ENCODE data around the gene HOXA7. TPM values are rescaled to one million over a fixed set of nuclear protein-coding genes. Genes with fewer than 3 reads are reported as not detected.

The HOXA7 gene
- not detected in 2 replicates for total RNA-seq

DNA sequence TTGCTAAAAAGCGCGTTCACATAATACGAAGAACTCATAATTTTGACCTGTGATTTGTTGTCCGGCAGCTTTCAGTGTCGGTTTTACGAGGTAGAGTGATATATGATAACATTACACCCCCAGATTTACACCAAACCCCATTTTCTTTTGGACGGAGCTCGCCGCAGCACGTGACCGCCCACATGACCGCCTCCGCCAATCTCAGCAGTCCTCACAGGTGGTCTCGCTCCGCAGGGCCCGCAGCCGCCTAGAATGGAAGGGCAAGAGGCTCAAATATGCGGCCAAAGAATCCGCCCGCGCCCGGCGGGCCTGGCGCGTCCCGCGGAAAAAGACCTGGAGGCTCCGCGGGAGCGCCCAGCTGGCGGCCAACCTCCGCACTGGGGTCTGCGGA is at the start of gene HOXA7:
Gene HOXA7 (minus strand): TSS at position 168 of the 391 bp plus-strand sequence. CDS start 130 bp downstream, at position 38.

DNA sequence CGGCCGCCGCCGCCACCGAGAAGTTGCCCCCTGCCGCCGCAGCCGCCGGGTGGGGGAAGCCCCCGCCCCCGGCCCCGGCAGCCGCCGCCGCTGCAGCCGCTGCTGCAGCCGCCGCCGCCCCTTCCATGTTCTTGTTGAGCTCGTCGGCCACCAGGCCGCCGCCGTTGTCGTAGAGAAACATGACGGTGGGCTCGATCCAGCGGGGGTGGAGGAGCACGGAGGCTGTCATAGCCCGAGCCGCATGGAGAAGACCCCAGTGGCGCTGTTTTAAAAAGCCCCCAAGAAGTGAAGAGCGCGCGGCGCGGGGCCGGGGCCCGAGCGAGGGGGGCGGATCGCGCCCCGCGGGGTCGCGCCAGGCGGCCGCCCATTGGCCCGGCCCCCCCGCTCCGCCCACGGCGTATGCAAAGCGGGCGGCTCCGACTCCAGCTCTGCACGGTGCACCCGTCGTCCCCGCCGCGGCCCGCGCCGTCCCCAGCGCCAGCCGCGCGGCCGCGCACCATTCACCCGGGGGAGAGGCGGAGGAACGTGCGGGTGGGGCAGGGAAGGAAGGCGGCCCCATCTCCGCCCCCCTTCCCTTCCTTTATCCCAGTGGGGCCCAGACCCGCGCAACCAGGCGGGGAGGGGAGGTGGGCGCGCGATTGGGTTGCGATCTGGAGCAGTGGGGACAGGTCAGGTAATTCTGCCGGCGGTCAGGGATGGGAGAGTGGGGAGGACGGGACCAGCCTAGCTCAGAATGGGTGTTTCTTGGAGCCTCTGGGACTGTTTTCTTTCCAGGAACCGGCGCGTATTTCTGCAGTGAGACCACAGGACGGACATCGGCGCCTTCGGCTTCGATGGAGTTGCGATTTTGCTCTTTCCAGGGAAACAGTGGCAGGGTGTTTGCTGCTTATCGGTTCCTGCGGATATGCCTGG is 43.6 kb upstream of the HOXA7 start, which contains the start of gene HOXA13:
Gene HOXA13 (minus strand): TSS at position 243 of the 912 bp plus-strand sequence. CDS start 14 bp downstream, at position 229.

GRCh38 chr7:27185013-27185853 is 28.8 kb upstream of the HOXA7 start, which contains the start of gene HOXA11:
TSS of gene HOXA11 (minus strand) at chr7:27185232. CDS start at chr7:27185144, 88 bp downstream.

DNA sequence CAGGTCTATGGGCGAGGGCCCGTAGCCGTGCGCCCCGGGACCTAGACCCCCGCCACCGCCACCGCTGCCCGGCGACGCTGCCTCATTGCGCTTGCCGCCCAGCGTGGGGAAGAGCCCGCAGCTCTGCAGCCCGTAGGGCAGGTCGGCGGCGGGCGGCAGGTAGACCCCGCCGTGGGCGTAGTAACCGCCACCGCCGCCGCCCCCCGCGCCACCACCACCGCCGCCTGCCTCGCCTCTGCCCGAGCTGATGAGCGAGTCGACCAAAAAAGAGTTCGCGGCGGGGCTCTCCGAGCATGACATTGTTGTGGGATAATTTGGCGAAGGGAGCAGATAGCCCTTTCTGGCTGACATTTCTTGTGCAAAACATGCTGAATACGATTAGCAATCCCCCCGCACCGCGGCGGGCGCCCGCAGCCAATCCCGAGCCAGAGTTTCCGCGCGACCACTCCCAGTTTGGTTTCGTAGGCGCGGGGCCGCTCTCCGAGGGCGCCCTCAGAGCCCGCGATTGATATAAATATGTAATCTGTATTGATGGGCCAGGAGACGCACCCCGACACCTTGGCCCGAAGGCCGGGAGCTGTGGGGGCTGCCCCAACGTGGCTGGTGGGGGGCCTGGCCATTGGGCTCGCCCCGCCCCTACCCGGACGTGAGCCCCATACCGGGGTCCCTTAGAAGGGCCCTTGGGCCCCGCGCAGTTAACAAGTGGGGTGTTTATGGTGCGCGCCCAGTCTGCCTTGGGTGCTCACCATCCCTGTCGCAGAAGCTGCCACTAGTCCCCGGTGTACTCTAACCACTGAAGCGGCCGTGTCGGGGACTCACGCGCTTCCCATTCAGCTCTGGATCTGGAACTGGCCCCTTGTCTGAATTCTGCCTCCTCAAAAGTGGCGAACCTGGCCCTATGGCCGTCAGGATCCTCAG is 17.7 kb upstream of the HOXA7 start, which contains the start of gene HOXA10:
Gene HOXA10 (minus strand): TSS at position 365 of the 918 bp plus-strand sequence. CDS start 14 bp downstream, at position 351.

DNA sequence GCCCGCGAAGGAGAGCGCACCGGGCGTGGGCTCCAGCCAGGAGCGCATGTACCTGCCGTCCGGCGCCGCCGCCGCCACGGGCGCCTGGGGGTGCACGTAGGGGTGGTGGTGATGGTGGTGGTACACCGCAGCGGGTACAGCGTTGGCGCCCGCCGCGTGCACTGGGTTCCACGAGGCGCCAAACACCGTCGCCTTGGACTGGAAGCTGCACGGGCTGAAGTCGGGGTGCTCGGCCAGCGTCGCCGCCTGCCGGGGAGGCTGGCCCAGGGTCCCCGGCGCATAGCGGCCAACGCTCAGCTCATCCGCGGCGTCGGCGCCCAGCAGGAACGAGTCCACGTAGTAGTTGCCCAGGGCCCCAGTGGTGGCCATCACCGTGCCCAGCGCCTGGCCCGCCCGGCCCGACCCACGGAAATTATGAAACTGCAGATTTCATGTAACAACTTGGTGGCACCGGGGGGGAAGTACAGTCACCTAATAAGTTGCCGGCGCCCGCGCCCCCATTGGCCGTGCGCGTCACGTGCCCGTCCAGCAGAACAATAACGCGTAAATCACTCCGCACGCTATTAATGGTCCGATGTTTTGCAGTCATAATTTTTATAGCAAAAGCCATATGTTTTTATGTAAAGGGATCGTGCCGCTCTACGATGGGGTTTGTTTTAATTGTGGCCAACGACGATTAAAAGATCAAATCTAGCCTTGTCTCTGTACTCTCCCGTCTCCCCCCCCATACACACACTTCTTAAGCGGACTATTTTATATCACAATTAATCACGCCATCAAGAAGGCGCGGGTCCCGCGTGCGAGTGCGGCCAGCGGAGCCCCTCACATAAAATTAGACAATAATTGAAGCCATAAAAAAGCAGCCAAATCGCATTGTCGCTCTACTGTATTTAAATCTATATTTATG is 8.9 kb upstream of the HOXA7 start, which contains the start of gene HOXA9:
Gene HOXA9 (minus strand): TSS at position 449 of the 907 bp plus-strand sequence. CDS start 80 bp downstream, at position 369.

GRCh38 chr7:27151931-27152815 is 4.3 kb downstream of the HOXA7 start, which contains the start of gene HOXA3:
TSS of gene HOXA3 (minus strand) at chr7:27152583. CDS start at chr7:27110640, 41,943 bp downstream.

GRCh38 chr7:27147199-27148030 is 9.1 kb downstream of the HOXA7 start, which contains the start of gene HOXA6:
TSS of gene HOXA6 (minus strand) at chr7:27147774. CDS start at chr7:27147749, 25 bp downstream.

GRCh38 chr7:27143023-27143949 is 13.2 kb downstream of the HOXA7 start, which contains the start of gene HOXA5:
TSS of gene HOXA5 (minus strand) at chr7:27143681. CDS start at chr7:27143607, 74 bp downstream.

GRCh38 chr7:27130540-27131389 is 25.7 kb downstream of the HOXA7 start, which contains the start of gene HOXA4:
TSS of gene HOXA4 (minus strand) at chr7:27130757. CDS start at chr7:27130733, 24 bp downstream.

Other genes with a start within 250 kb of the HOXA7 start
- gene HOXA1, start 60.7 kb downstream of the HOXA7 start, total RNA-seq, result not detected in 2 replicates
- gene HOXA2, start 54.0 kb downstream of the HOXA7 start, total RNA-seq, result not detected in 2 replicates
- gene HOXA4, start 25.9 kb downstream of the HOXA7 start, total RNA-seq, result not detected in 2 replicates
- gene HOXA5, start 13.0 kb downstream of the HOXA7 start, total RNA-seq, result not detected in 2 replicates
- not detected in 2 replicates for gene HOXA6, start 8.9 kb downstream of the HOXA7 start, total RNA-seq
- not detected in 2 replicates for gene HOXA3, start 4.1 kb downstream of the HOXA7 start, total RNA-seq
- not detected in 2 replicates for gene HOXA9, start 8.9 kb upstream of the HOXA7 start, total RNA-seq
- under 0.01 TPM in 1 of 2 replicates, not detected in the other for gene HOXA10, start 17.6 kb upstream of the HOXA7 start, total RNA-seq
- not detected in 2 replicates for gene HOXA11, start 28.6 kb upstream of the HOXA7 start, total RNA-seq
- not detected in 2 replicates for gene HOXA13, start 43.4 kb upstream of the HOXA7 start, total RNA-seq
- gene EVX1, start 86.1 kb upstream of the HOXA7 start, total RNA-seq, result not detected in 2 replicates

Data from cardiac atrium fibroblast (primary cell).